H9 (cell line): ENCODE results near the gene RELCH. TPM values are rescaled to one million over a fixed set of nuclear protein-coding genes. Genes with fewer than 3 reads are reported as not detected.

Source experiments
- DNase-seq: peaks from one replicate; pipeline ENCODE4 v3.0.0-alpha.2; 2017
- H2AFZ ChIP-seq: one replicate; pipeline ENCODE4 v1.6.1; 2013; ENCODE audit warnings: mild to moderate bottlenecking, low read length, control low read depth, moderate library complexity
- H2AK5ac ChIP-seq: 2 replicates; pipeline ENCODE4 v1.6.1; 2013; ENCODE audit warnings: low read length, control low read depth, mixed read lengths; ENCODE audit not compliant: insufficient read length
- H2BK120ac ChIP-seq: one replicate; pipeline ENCODE4 v1.6.1; 2013; ENCODE audit warnings: low read depth, mild to moderate bottlenecking, low read length, control low read depth, inconsistent platforms; ENCODE audit not compliant: poor library complexity, severe bottlenecking
- H2BK12ac ChIP-seq: 2 replicates; pipeline ENCODE4 v1.6.1; 2013; ENCODE audit warnings: low read length, control low read depth, mixed read lengths, low read depth; ENCODE audit not compliant: insufficient read length
- H2BK15ac ChIP-seq: 2 replicates; pipeline ENCODE4 v1.6.1; 2013; ENCODE audit warnings: low read depth, low read length, control low read depth
- H2BK20ac ChIP-seq: one replicate; pipeline ENCODE4 v1.6.1; 2013; ENCODE audit warnings: low read depth, mild to moderate bottlenecking, low read length, control low read depth, inconsistent platforms; ENCODE audit not compliant: poor library complexity, severe bottlenecking
- H2BK5ac ChIP-seq: 2 replicates; pipeline ENCODE4 v1.6.1; 2013; ENCODE audit warnings: low read length, control low read depth, mixed read lengths; ENCODE audit not compliant: insufficient read length
- H3K14ac ChIP-seq: 2 replicates; pipeline ENCODE4 v1.6.1; 2013; ENCODE audit warnings: low read length, control low read depth; ENCODE audit not compliant: insufficient read depth
- H3K18ac ChIP-seq: 2 replicates; pipeline ENCODE4 v1.6.1; 2013; ENCODE audit warnings: low read depth, mild to moderate bottlenecking, mixed read lengths, low read length, control low read depth; ENCODE audit not compliant: insufficient read length
- H3K23ac ChIP-seq: 2 replicates; pipeline ENCODE4 v1.6.1; 2013; ENCODE audit warnings: low read length, control low read depth, mixed read lengths, low read depth; ENCODE audit not compliant: insufficient read length
- H3K23me2 ChIP-seq: 2 replicates; pipeline ENCODE4 v1.6.1; 2013; ENCODE audit warnings: low read depth, mild to moderate bottlenecking, mixed read lengths, low read length, control low read depth; ENCODE audit not compliant: insufficient read length, poor library complexity, severe bottlenecking
- H3K27ac ChIP-seq: 2 replicates; pipeline ENCODE4 v1.5.1; 2013; ENCODE audit warnings: low read length, control low read depth, mixed read lengths, low read depth; ENCODE audit not compliant: insufficient read length
- H3K27me3 ChIP-seq: 2 replicates; pipeline ENCODE4 v1.6.1; 2013; ENCODE audit warnings: low read length, control low read depth, inconsistent platforms; ENCODE audit not compliant: insufficient read depth
- H3K4ac ChIP-seq: 2 replicates; pipeline ENCODE4 v1.6.1; 2013; ENCODE audit warnings: low read depth, mild to moderate bottlenecking, control low read depth, inconsistent platforms, low read length, moderate library complexity
- H3K4me1 ChIP-seq: 2 replicates; pipeline ENCODE4 v1.6.1; 2013; ENCODE audit warnings: low read length, control low read depth, inconsistent platforms; ENCODE audit not compliant: insufficient read depth
- H3K4me2 ChIP-seq: 2 replicates; pipeline ENCODE4 v1.6.1; 2013; ENCODE audit warnings: low read length, control low read depth, mixed read lengths; ENCODE audit not compliant: insufficient read length, insufficient read depth
- H3K56ac ChIP-seq: 2 replicates; pipeline ENCODE4 v1.6.1; 2013; ENCODE audit warnings: low read depth, mild to moderate bottlenecking, mixed read lengths, low read length, control low read depth; ENCODE audit not compliant: insufficient read length
- H3K79me1 ChIP-seq: 2 replicates; pipeline ENCODE4 v1.6.1; 2013; ENCODE audit warnings: low read depth, mild to moderate bottlenecking, moderate library complexity, low read length, control low read depth, inconsistent platforms; ENCODE audit not compliant: insufficient read depth, poor library complexity, severe bottlenecking
- H3K79me2 ChIP-seq: 2 replicates; pipeline ENCODE4 v1.6.1; 2013; ENCODE audit warnings: low read length, control low read depth, inconsistent platforms; ENCODE audit not compliant: insufficient read depth
- H3K9ac ChIP-seq: 2 replicates; pipeline ENCODE4 v1.6.1; 2013; ENCODE audit warnings: low read length, control low read depth, mixed read lengths; ENCODE audit not compliant: insufficient read length; ENCODE audit errors: extremely low read depth
- H3K9me3 ChIP-seq: one replicate; pipeline ENCODE4 v1.6.1; 2013; ENCODE audit warnings: low read depth, low read length, inconsistent platforms; ENCODE audit not compliant: control insufficient read depth
- H3T11ph ChIP-seq: one replicate; pipeline ENCODE4 v1.6.1; 2013; ENCODE audit warnings: mild to moderate bottlenecking, low read length, control low read depth, inconsistent platforms
- H4K20me1 ChIP-seq: one replicate; pipeline ENCODE4 v1.6.1; 2013; ENCODE audit not compliant: control insufficient read depth, insufficient read length, insufficient read depth
- H4K5ac ChIP-seq: 2 replicates; pipeline ENCODE4 v1.6.1; 2013; ENCODE audit warnings: low read depth, mild to moderate bottlenecking, mixed read lengths, low read length, control low read depth; ENCODE audit not compliant: insufficient read length
- H4K8ac ChIP-seq: replicated peaks from 2 replicates; pipeline ENCODE4 v1.6.1; 2013; ENCODE audit warnings: low read length, control low read depth, mixed read lengths, low read depth; ENCODE audit not compliant: insufficient read length
- H4K91ac ChIP-seq: 2 replicates; pipeline ENCODE4 v1.6.1; 2013; ENCODE audit warnings: low read depth, mild to moderate bottlenecking, moderate library complexity, mixed read lengths, low read length, control low read depth; ENCODE audit not compliant: insufficient read length
- H3K27ac Mint-ChIP-seq, 3 experiments: 2 replicates in 2 of 3; 3 replicates in 1 of 3; pipeline ENCODE4 v1.8.0; 2020 to 2021; ENCODE audit warnings: mixed read lengths in 3 of 3, mild to moderate bottlenecking in 1 of 3, moderate library complexity in 1 of 3
- H3K27me3 Mint-ChIP-seq: 2 replicates; pipeline ENCODE4 v1.8.0; 2021; ENCODE audit warnings: low read depth, mild to moderate bottlenecking, moderate library complexity, mixed read lengths
- H3K36me3 Mint-ChIP-seq, 3 experiments: 2 replicates in 2 of 3; 3 replicates in 1 of 3; pipeline ENCODE4 v1.8.0; 2020 to 2021; ENCODE audit warnings: low read depth in 3 of 3, mixed read lengths in 3 of 3; ENCODE audit not compliant: insufficient read depth in 1 of 3
- H3K4me1 Mint-ChIP-seq, 2 experiments: 2 replicates each; pipeline ENCODE4 v1.8.0; 2020; ENCODE audit warnings: mixed read lengths in 2 of 2
- H3K4me3 Mint-ChIP-seq, 2 experiments: 2 replicates in 1 of 2; 3 replicates in 1 of 2; pipeline ENCODE4 v1.8.0; 2020 to 2021; ENCODE audit warnings: mild to moderate bottlenecking in 2 of 2, mixed read lengths in 2 of 2, moderate library complexity in 1 of 2
- H3K9me3 Mint-ChIP-seq, 2 experiments: 2 replicates in 1 of 2; 3 replicates in 1 of 2; pipeline ENCODE4 v1.8.0; 2020; ENCODE audit warnings: mild to moderate bottlenecking in 2 of 2, mixed read lengths in 2 of 2, moderate library complexity in 1 of 2
- WGBS: extraction: QIAGEN DNeasy Blood & Tissue Kit; methylation state at CpG from one replicate; pipeline ENCODE4 v1.1.7; 2013; ENCODE audit warnings: missing lambda C conversion rate, low lambda C conversion rate, mixed read lengths; ENCODE audit not compliant: insufficient read length; ENCODE audit errors: extremely low coverage; 5-methylcytosine and 5-hydroxymethylcytosine counted together
- total RNA-seq: library from RNA; stranded (reverse); gene quantifications from 2 replicates; pipeline ENCODE4 v1.2.1, GENCODE V29; 2021
- TF ChIP-seq, protein P1 (sequence below): fragments of 200-600 bp; sonication (generic); conservative IDR thresholded peaks from 3 replicates; pipeline ENCODE4 v1.8.0; 2021; ENCODE audit warnings: antibody characterized with exemption, mild to moderate bottlenecking

The RELCH gene
- total RNA-seq, 1 experiment from 2014 or later, result 32.3 TPM

DNA sequence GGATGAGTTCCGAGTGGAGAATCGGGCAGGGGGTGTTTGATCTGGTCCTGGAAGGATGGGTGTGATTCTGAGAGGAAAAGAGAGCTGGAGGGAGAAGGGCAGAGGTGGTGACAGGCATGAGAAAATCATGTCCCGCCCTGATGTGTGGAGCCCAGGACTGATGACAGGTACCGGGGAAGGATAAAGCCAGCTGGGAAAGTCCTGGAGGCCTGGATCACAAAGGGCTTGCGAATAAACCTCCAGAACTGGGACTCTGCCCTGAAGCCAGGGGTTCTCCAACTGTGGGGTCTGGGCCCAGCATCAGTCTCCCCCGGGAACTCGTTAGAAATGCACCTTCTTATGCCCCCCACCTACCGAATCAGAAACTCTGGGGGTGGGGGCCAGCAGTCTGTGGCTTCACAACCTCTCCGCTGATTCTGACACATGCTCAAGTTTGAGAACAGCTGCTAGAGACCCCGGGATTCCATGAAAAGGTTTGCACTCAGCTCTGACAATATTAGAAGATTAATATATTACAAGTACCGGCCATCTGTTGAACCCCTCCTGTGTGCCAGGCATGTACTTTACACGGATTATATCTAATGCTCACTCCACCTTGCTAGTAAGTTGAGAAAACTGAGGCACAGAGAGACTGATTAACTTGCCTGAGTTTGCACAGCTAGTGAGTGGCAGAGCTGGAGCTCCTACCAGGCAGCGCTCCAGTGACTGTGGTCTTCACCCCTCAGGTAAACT is 146.1 kb downstream of the RELCH start:
- Histone ChIP-seq H2BK20ac (no peak overlapping the region), H4K20me1 (no peaks in the 10 kb centered on the region), H3K56ac (no peak overlapping the region), H2BK120ac (no peak overlapping the region), H3K4ac (no peak overlapping the region), H3K27me3 (no peaks in the 10 kb centered on the region), H2AFZ (no peak overlapping the region), H4K8ac (no peak overlapping the region), H3K79me2 (no peaks in the 10 kb centered on the region), H3K4me1 (peaks cover 8% of the 10 kb centered on the region; the same call in 1 of the 2 replicates), H3K9ac (no peak overlapping the region), H3K27ac (no peak overlapping the region), H3K18ac (no peak overlapping the region), H2AK5ac (no peak overlapping the region), H4K5ac (no peak overlapping the region), H3T11ph (no peak overlapping the region), H4K91ac (no peak overlapping the region), H3K23me2 (no peaks in the 10 kb centered on the region), H2BK5ac (no peak overlapping the region), H3K9me3 (no peaks in the 10 kb centered on the region), H3K23ac (no peak overlapping the region), H2BK15ac (no peak overlapping the region), H3K79me1 (no peaks in the 10 kb centered on the region), H3K14ac (no peak overlapping the region), H2BK12ac (no peak overlapping the region), H3K4me2 (no peak overlapping the region)
- no peaks in the 10 kb centered on the region for H3K36me3 Mint-ChIP-seq
- no peaks in the 10 kb centered on the region for H3K9me3 Mint-ChIP-seq
- H3K4me3 Mint-ChIP-seq, result no peak overlapping the region
- peaks cover 26 to 50% of the 10 kb centered on the region in 2 experiments for H3K4me1 Mint-ChIP-seq
- peak overlapping the region in 2 of 3 experiments; percentile 2 to 59; a peak in 2 of 7 replicates for H3K27ac Mint-ChIP-seq
- DNase-seq, result no peak
- peaks cover 18% of the 10 kb centered on the region for H3K27me3 Mint-ChIP-seq
- TF ChIP-seq, protein P1, sequence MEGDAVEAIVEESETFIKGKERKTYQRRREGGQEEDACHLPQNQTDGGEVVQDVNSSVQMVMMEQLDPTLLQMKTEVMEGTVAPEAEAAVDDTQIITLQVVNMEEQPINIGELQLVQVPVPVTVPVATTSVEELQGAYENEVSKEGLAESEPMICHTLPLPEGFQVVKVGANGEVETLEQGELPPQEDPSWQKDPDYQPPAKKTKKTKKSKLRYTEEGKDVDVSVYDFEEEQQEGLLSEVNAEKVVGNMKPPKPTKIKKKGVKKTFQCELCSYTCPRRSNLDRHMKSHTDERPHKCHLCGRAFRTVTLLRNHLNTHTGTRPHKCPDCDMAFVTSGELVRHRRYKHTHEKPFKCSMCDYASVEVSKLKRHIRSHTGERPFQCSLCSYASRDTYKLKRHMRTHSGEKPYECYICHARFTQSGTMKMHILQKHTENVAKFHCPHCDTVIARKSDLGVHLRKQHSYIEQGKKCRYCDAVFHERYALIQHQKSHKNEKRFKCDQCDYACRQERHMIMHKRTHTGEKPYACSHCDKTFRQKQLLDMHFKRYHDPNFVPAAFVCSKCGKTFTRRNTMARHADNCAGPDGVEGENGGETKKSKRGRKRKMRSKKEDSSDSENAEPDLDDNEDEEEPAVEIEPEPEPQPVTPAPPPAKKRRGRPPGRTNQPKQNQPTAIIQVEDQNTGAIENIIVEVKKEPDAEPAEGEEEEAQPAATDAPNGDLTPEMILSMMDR, result no peak
- WGBS, result no CpG with 5 or more reads among the region's 13 CpGs
